K562 (cell line): ENCODE measurements around the gene KRTAP5-4. TPM values are rescaled to one million over a fixed set of nuclear protein-coding genes. Genes with fewer than 3 reads are reported as not detected.
A peak's percentile ranks its signal among the peaks of the same experiment; 100 is the strongest.

Experiments
- ATAC-seq: fragments of 200-7000 bp; cut with Tn5 transposase; 3 replicates; pipeline ENCODE4 v1.9.1; 2020; ENCODE audit warnings: moderate library complexity
- BruUV-seq: library from RNA; stranded (reverse); fragments of 400-500 nt; replicated peaks from 2 replicates; lab custom pipeline; 2021; lab: Mats Ljungman, UMichigan
- CTCF ChIA-PET: fragments of 300-600 bp; formaldehyde crosslinking; extraction: SDS; loops from one replicate; lab custom pipeline; 2021; ENCODE audit warnings: low intra/inter-chr PET ratio; lab: Yijun Ruan, JAX
- POLR2A ChIA-PET: fragments of 300-600, 350-650 bp; sonication (Branson Sonifier 250); formaldehyde crosslinking; extraction: SDS; loops from one replicate; lab custom pipeline; 2021; ENCODE audit warnings: antibody characterized with exemption, inconsistent platforms; lab: Yijun Ruan, JAX
- DNase-seq, 4 experiments: peaks; one replicate each; pipeline versions ENCODE4 v3.0.0 to v3.0.0-alpha.2; 2011 to 2018; ENCODE audit warnings: low spot score in 3 of 4, mixed read lengths in 3 of 4; ENCODE audit errors: extremely low read depth in 1 of 4
- FAIRE-seq: peaks from 2 replicates; lab custom pipeline; 2011; peaks lifted over from hg19 to GRCh38; lab: Jason Lieb, UNC
- H2AFZ ChIP-seq: 2 replicates; pipeline ENCODE4 v1.6.0; 2011; ENCODE audit warnings: low read depth, low read length, control low read depth, inconsistent platforms
- H3K27ac ChIP-seq: fragments of 200-600 bp; 3 replicates; pipeline ENCODE4 v1.8.0; 2011; ENCODE audit warnings: low read depth, mild to moderate bottlenecking, control low read depth, inconsistent platforms, low read length, moderate library complexity, mixed read lengths; ENCODE audit errors: extremely low read depth
- H3K27me3 ChIP-seq, 2 experiments: fragments of 300-600 bp in 1 of 2; 2 replicates in 1 of 2; 3 replicates in 1 of 2; pipeline versions ENCODE4 v1.6.0 to v1.8.0; 2011; ENCODE audit warnings: inconsistent platforms in 2 of 2, low read length in 2 of 2, mild to moderate bottlenecking in 1 of 2, mixed read lengths in 1 of 2, moderate library complexity in 1 of 2; ENCODE audit not compliant: control insufficient read depth in 2 of 2, insufficient read depth in 2 of 2
- H3K36me3 ChIP-seq: fragments of 300-600 bp; 3 replicates; pipeline ENCODE4 v1.8.0; 2011; ENCODE audit warnings: mild to moderate bottlenecking, low read length, inconsistent platforms; ENCODE audit not compliant: control insufficient read depth, insufficient read depth
- H3K4me1 ChIP-seq, 2 experiments: fragments of 200-600 bp in 1 of 2; replicated peaks in 1 of 2; 2 replicates in 1 of 2; 3 replicates in 1 of 2; pipeline versions ENCODE4 v1.5.1 to v1.8.0; 2011; ENCODE audit warnings: inconsistent platforms in 2 of 2, low read length in 2 of 2, mild to moderate bottlenecking in 1 of 2, mixed read lengths in 1 of 2, moderate library complexity in 1 of 2; ENCODE audit not compliant: control insufficient read depth in 2 of 2, insufficient read depth in 2 of 2
- H3K4me2 ChIP-seq: 2 replicates; pipeline ENCODE4 v1.6.1; 2011; ENCODE audit warnings: low read length, control low read depth, inconsistent platforms, mixed read lengths; ENCODE audit not compliant: insufficient read depth
- H3K4me3 ChIP-seq: fragments of 200-600 bp; sonication (generic), shearing (Covaris generic); 2 replicates; pipeline ENCODE4 v1.5.1; 2016; ENCODE audit warnings: control low read depth, inconsistent platforms
- H3K79me2 ChIP-seq: fragments of 200-600 bp; 3 replicates; pipeline ENCODE4 v1.8.0; 2011; ENCODE audit warnings: low read length, inconsistent platforms; ENCODE audit not compliant: control insufficient read depth, insufficient read depth
- H3K9ac ChIP-seq, 2 experiments: 2 replicates each; pipeline versions ENCODE4 v1.6.0 to v1.6.1; 2011; ENCODE audit warnings: low read depth in 2 of 2, low read length in 2 of 2, control low read depth in 1 of 2, inconsistent platforms in 1 of 2, mild to moderate bottlenecking in 1 of 2, mixed read lengths in 1 of 2; ENCODE audit not compliant: insufficient read depth in 1 of 2
- H3K9me1 ChIP-seq: one replicate; pipeline ENCODE4 v1.6.0; 2011; ENCODE audit warnings: inconsistent platforms, mild to moderate bottlenecking, low read length, moderate library complexity; ENCODE audit not compliant: control insufficient read depth, insufficient read depth
- H3K9me3 ChIP-seq: replicated peaks from 2 replicates; pipeline ENCODE4 v1.5.1; 2011; ENCODE audit warnings: low read depth, low read length, inconsistent platforms; ENCODE audit not compliant: control insufficient read depth, insufficient read depth
- H4K20me1 ChIP-seq: replicated peaks from 2 replicates; pipeline ENCODE4 v1.6.1; 2011; ENCODE audit warnings: low read length, inconsistent platforms, mixed read lengths; ENCODE audit not compliant: control insufficient read depth, insufficient read depth
- C11orf30 ChIP-seq: fragments of 450-650 bp; IDR thresholded peaks from 2 replicates; pipeline ENCODE4 v1.6.1; 2016; ENCODE audit warnings: low read depth, mild to moderate bottlenecking
- FUS ChIP-seq: fragments of 200-400 bp; formaldehyde crosslinking; optimal IDR thresholded peaks from 2 replicates; pipeline ENCODE3; 2017; ENCODE audit warnings: low read depth, low read length
- MAFF ChIP-seq: IDR thresholded peaks from 2 replicates; pipeline ENCODE4 v1.6.1; 2012; ENCODE audit warnings: low read length, improper control_type of control experiment
- MXI1 ChIP-seq: IDR thresholded peaks from 2 replicates; pipeline ENCODE4 v1.6.1; 2011; ENCODE audit warnings: low read depth, mild to moderate bottlenecking, improper control_type of control experiment, low read length
- ZNF124 ChIP-seq: sonication (generic); formaldehyde crosslinking; IDR thresholded peaks from 2 replicates; pipeline ENCODE4 v1.8.1; 2022; ENCODE audit warnings: missing genetic modification reagents
- ZNF316 ChIP-seq: fragments of 450-650 bp; IDR thresholded peaks from 2 replicates; pipeline ENCODE4 v1.6.1; 2016
- WGBS: fragments of 100-300 bp; shearing (Covaris generic); methylation state at CpG from one replicate; pipeline ENCODE4 v1.1.6; 2016; ENCODE audit warnings: low coverage, mixed read lengths; ENCODE audit not compliant: insufficient coverage; ENCODE audit errors: missing lambda C conversion rate; 5-methylcytosine and 5-hydroxymethylcytosine counted together
- in situ Hi-C: fragments of 300-500 bp; cut with MboI; formaldehyde crosslinking; loops from 4 replicates; pipeline ENCODE4 v1.15.0; 2018; ENCODE audit warnings: inconsistent platforms, mixed read lengths
- intact Hi-C: fragments of 100-400 bp; cut with micrococcal nuclease; formaldehyde crosslinking; loops from 2 replicates; pipeline ENCODE4 v1.14.2; 2022
- polyA plus RNA-seq, 8 experiments: library from polyadenylated mRNA; depleted of rRNA in 4 of 8; stranded (reverse) in 5 of 8; unstranded in 3 of 8; fragments of >200 nt; fragmentation: Nextera tagmentation in 2 of 8; fragmentation: Illumina TruSeq in 1 of 8; extraction: Ambion mirVana in 2 of 8; extraction: Trizol in 1 of 8; gene quantifications; 2 replicates each; pipeline versions ENCODE4 v1.2.1 to v1.2.3, GENCODE V29; 2011 to 2014; ENCODE audit warnings: inconsistent platforms in 1 of 8, missing spikeins in 1 of 8
- total RNA-seq, 7 experiments: library from RNA; depleted of rRNA in 6 of 7; stranded (reverse); fragments of >200 nt in 6 of 7; fragmentation: Illumina TruSeq in 2 of 7; extraction: Trizol in 2 of 7; gene quantifications; 2 replicates each; pipeline versions ENCODE4 v1.2.1 to v1.2.3, GENCODE V29; 2011 to 2021; ENCODE audit warnings: low replicate concordance in 1 of 7
- TF ChIP-seq, protein P1 (sequence below): fragments of 250-450 bp; sonication (Bioruptor Pico); IDR thresholded peaks from 2 replicates; pipeline ENCODE4 v1.4.0; 2020; ENCODE audit warnings: mild to moderate bottlenecking, moderate library complexity
- TF ChIP-seq, protein P2 (sequence below): sonication (generic); formaldehyde crosslinking; IDR thresholded peaks from 2 replicates; pipeline ENCODE4 v1.8.0; 2022; ENCODE audit warnings: mild to moderate bottlenecking, missing genetic modification reagents

Gene KRTAP5-4
- total and polyA plus RNA-seq, 9 of the 15 experiments (the other 6 are each of a cell fraction or from before 2014, with no cell fraction given), result not detected

- TF ChIP-seq FUS, result no peak
- TF ChIP-seq, protein P1, sequence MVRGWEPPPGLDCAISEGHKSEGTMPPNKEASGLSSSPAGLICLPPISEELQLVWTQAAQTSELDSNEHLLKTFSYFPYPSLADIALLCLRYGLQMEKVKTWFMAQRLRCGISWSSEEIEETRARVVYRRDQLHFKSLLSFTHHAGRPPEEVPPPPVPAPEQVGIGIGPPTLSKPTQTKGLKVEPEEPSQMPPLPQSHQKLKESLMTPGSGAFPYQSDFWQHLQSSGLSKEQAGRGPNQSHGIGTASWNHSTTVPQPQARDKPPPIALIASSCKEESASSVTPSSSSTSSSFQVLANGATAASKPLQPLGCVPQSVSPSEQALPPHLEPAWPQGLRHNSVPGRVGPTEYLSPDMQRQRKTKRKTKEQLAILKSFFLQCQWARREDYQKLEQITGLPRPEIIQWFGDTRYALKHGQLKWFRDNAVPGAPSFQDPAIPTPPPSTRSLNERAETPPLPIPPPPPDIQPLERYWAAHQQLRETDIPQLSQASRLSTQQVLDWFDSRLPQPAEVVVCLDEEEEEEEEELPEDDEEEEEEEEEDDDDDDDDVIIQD (CRISPR knock-in tag), result no peak
- TF ChIP-seq ZNF124 (CRISPR knock-in tag), result no peak
- TF ChIP-seq, protein P2, sequence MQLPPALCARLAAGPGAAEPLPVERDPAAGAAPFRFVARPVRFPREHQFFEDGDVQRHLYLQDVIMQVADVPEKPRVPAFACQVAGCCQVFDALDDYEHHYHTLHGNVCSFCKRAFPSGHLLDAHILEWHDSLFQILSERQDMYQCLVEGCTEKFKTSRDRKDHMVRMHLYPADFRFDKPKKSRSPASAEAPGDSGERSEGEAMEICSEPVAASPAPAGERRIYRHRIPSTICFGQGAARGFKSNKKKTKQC (CRISPR knock-in tag), result no peak
These were observed 16.4 kb upstream of the KRTAP5-4 start (continued) for GRCh38 chr11:1638344-1638743.

DNA sequence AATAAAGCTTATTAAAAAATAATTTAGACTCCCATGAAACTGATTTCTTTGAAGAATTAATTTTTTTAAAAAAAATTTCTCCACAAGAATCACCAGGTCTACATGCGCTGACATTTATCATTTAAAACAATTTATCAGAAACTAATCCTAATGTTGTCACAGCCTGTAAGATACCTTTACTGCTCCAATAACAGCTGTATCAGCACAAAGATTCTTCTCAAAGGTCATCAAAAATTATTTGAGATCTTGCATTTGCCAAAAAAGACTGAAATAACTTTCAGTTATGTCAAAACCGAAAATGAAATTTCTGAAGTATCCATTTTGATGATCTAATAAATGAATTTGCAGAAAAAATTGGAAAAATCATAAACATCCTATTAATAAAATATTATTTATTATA is 15.7 kb upstream of the KRTAP5-4 start:
- peak; percentile 35 for TF ChIP-seq ZNF316
- 0 out of 2 replicates have a peak, but pooled peaks have one; percentile 21 for TF ChIP-seq C11orf30
- TF ChIP-seq MAFF, result 0 out of 2 replicates have a peak, but pooled peaks have one; percentile 2
- TF ChIP-seq MXI1, result no peak
- ChIA-PET POLR2A (interaction anchor here (0.6 to 0.9 kb wide), 3 partner anchors 8 to 486 kb away, joined by 3 to 4 read pairs (median 3); no protein-coding TSS in a partner anchor), CTCF (no interaction called here)
- Histone ChIP-seq H3K79me2 (no peaks in the 10 kb centered on the region), H3K9me1 (no peaks in the 10 kb centered on the region), H3K9me3 (no peaks in the 10 kb centered on the region), H3K36me3 (no peaks in the 10 kb centered on the region), H3K27me3 (peaks cover 14 to 58% of the 10 kb centered on the region in 2 experiments), H3K4me3 (no peak overlapping the region), H3K27ac (no peak overlapping the region), H3K9ac (no peak overlapping the region), H2AFZ (no peak overlapping the region), H4K20me1 (peaks cover 8% of the 10 kb centered on the region), H3K4me1 (peaks cover 0 to 9% of the 10 kb centered on the region in 2 experiments; a peak in 2 of 5 replicates), H3K4me2 (no peak overlapping the region)
- no TSS peak for BruUV-seq
- FAIRE-seq (no peak), ATAC-seq (no peak), DNase-seq (no peak)
- in situ Hi-C loops (no loop called here), intact Hi-C loops (no loop called here)
- 0% methylated on average over 2 of the region's 2 CpGs for WGBS
